NCI-H2107 treated with DMSO at 0.1 percent for 48 hours (cell line): ENCODE data around the gene CLDND2.

Experiments
- DNase-seq: peaks from one replicate; lab custom pipeline; 2025; ENCODE audit not compliant: unreplicated experiment; lab: John Stamatoyannopoulos, UW

Gene CLDND2

DNA sequence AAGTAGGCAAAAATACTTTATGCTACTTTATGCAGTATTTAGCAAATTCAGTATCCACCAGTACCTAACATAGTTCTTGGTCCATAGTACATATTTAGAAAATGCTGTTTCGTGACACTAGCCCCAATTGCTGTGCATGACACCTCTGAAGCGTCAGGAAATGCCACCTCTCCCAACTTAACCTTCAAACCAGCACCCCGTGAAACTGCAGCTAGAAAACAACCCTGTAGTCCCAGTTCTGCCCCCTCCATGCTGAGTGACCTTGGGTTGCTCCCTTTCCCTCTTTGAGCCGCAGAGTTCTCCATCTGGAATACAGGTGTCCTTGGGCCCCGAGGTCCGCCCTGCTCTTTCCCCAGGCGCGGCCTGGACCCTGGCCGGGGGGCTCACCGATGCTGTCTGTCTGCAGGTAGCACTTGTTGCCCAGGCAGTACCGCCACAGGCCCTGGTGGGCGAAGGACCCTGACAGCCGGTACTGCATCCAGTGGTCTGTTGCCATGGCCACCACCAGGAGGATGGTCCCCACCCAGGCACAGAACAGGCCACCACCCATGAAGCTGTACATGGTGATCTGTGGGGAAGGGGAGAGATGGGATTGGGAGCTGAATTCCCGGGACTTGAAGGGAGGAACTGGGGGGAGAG lies 18.2 kb upstream of the CLDND2 start:
- no peak for DNase-seq

DNA sequence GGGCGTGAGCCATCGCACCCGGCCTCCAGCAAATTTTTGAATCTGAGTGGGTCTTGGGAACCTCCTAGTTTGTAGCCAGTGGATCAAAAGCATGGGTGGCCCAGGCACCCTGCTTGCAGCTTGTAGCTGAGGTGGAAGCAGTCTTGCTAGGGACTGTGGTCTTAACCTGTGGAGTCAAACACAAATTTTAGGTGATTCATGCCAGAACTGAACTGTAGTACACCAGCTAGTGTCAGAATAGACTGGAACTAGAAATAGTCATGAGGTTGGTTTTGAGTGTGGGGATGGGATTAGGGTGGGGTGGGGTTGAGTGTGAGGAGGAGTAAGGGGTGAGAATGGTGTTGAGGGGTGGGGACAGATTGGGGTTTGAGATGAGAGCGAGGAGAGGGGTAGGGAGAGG lies 13.2 kb upstream of the CLDND2 start:
- DNase-seq = no peak

DNA sequence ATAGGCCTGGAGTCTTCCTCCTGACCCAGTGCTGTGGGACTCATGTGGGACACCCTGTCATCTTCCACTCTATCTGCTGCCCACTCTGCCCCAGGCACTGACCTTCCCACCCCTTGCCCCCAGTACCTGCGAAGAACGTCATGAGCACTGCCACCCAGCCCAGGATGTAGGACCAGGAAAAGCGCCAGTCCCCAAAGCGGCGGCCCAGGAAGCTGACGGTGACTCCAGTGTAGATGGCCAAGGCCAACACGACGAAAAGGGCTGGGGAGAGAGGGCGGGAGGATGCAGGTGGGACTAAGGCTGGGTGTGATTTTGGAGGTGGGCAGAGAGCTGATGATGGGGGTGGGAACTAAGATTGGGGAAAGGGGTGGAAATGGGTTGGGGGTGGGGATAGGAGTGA lies 11.6 kb upstream of the CLDND2 start:
- no peak for DNase-seq

DNA sequence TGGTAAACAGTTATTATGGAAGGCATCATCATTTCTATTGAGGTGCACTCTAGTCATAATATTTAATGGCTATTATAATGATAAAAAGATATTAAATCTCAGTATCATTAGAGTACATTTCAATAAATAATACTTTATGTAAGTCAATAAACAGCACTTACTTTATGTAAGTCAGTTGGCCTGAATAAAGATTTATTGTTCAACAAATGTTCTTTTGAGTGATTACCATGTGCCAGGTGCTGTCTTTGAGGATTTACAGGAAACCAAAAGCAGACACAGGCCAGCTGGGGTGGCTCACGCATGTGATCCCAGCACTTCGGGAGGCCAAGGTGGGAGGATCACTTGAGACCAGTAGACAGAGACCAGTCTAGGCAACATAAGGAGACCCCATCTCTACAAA lies 8.6 kb upstream of the CLDND2 start:
- DNase-seq = no peak

DNA sequence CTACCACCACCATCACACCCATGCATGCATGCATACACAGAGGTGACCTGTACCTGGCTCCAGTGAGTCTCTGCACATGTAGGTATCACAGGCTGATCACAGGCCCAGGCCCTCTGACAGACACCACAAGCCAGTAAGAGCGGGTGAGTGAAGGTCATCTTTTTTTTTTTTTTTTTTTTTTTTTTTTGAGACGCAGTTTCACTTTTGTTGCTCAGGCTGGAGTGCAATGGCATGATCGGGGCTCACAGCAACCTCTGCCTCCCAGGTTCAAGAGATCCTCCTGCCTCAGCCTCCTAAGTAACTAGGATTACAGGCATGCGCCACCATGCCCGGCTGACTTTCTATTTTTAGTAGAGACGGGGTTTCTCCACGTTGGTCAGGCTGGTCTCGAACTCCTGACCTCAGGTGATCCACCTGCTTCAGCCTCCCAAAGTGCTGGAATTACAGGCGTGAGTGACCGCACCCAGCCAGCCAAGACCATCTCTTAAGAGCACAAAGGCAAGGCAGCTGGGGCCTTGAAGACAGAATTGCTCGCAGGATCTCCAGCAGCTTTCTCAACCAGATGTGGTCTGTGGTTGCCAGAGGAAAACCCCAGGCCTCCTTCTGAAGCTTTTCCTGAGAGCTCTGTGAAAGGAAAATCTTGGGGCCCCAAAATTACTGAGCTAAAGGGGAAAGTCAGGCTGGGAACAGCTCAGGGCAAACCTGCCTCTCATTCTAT lies 6.9 kb upstream of the CLDND2 start:
- no peak for DNase-seq

DNA sequence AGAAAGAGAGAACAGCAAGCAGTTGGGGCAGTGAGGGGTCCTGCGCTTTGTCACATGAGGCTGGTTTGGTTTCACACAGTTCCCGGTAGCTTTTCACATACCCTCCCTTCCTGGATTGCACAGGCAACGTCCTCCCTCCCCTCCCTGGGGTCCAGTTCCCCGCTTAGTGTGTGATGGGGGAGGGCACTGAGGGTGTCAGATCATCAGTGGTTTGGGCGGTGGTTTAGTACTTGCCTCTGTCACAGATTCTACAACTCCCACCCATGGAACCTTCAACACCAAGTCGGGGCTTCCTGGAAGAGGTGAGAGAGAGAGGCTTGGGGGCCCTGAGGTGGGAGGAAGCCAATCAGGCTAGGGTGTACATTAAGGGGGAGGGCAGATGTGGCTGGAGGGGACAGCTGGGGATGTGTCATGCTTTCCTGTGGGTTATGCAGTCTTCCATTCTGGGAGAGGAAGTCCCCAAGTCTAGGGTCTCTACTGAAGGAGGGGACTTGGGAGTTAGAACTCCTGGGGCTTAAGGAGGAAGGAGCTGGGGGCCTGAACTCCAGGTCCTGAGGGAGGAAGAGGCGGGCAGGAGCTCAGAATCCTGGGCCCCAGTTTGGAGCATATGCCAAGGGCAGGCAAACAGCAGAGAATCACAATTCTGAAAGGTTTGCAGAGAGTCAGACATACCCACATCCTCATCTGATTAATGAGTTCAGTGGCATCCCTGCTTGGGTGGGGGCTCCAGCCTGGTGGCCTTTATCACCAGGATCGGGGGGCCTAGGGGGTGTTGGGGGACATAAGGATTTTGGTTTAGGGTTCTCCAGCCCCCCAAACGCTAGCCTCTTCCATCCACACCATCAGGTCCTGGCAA lies 4.1 kb upstream of the CLDND2 start, which contains the start of gene NKG7:
TSS of gene NKG7 (minus strand) at position 6 of the 856 bp plus-strand sequence. CDS start 119 bp downstream, outside the sequence.
- DNase-seq = no peak

DNA sequence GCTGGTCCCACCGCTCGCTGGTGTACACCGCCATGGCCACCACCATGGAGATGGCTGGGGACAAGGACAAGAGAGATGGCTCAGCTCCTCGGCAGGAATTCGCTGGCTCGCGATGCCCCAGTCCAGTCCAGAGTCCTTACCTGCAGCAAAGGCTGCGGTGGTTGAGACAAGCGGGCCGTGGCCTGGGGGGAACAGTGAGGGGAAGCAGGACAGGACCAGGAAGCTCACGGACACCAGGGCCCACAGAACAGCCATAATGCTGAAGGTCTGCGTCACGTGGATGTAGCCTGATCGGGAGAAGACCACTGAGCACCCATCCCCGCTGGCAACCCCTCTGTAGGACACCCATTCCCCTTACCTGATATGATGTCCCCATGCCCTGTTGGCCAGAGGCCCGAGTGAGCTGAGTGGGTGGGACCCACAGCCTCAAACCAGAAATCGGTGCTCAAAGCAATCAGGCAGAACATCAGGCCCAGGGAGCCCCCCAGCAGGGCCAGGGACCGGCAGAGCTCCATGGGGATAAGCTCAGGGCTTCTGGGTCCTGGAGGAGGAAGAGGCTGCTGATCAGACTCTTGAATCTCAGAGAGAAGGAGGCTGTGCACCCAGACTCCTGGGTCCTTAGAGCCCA lies 3.3 kb upstream of the CLDND2 start:
- no peak for DNase-seq

DNA sequence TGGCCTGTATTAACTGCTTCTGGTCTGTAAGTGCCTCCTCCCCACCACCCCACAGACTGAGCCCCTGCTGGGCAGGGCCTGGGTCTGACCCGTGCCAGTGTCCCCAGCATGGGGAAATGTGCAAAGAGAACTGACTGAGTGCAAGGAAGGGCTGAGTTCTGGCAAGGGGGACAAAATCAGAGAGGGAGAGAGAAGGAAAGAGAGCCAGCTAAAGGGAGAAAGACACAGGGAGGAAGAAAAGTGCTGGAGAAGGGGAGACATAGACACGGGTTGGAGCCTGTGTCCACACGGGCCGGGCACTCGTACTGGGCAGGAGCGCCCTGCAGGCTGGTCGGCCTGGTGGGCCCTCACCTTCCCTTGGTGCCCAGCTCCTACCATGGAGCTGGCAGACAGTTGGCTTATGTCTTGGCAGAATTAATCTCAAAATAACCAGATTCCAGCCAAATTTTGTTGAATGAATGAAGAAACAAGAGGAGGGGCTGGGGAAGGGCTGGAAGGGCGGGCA lies 2.4 kb upstream of the CLDND2 start:
- DNase-seq = no peak

DNA sequence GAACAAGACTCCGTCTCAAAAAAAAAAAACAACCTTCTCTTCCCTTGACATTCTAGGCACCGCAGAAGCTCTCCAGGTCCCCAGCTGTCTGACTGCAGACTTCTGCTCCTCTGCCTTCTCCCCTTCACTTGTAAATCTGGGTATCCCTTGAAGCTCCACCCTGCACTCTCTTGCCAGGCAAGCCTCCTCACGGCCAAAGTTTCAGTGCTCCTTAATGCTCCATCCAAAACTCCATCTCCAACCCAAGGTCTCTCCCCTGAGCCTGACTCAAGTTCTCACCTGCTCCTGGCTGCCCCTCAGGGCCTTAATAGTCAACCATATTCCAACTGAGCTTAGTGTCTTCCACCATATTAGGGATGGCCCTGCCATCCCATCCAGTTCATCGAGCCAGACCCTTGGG lies 1.4 kb upstream of the CLDND2 start:
- no peak for DNase-seq

DNA sequence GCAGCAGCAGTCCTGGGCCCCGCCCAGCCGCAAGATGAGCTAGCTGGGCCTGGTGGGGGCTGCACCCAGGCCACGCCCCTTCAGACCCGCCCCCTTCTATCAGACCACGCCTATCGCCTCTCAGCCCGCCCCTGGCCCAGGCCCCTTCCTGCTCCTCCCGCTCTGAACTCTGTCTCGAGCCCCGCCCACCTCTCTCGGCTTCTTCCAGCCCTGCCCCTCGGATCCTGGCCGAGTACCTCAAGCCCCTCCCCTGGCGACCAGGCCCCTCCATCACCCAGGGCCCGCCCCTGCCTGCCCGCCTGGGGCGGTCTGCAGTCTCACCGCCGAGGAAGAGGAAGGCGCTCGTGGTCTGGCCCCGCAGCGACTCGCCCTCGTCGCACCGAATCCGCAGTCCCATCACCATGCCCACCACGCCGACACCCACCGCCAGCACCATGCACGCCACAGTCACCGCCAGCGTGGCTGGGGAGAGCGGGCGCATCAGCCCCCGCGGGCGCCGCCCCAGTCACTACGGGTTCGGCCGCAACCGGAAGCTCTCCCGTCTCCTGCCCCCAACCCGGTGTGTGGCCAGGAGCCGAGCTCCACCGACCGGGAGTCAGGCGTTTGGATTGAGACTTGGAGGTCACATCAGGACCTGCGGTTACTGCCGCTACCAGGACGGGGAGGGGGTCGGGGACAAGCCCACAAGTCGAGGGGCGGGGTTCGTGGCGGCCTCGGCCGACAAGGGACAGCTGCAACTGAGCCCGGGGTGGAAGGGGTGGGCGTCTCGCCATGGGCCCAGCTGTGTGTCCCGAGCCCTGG lies 1.0 kb downstream of the CLDND2 start:
- DNase-seq = peak; percentile 92

DNA sequence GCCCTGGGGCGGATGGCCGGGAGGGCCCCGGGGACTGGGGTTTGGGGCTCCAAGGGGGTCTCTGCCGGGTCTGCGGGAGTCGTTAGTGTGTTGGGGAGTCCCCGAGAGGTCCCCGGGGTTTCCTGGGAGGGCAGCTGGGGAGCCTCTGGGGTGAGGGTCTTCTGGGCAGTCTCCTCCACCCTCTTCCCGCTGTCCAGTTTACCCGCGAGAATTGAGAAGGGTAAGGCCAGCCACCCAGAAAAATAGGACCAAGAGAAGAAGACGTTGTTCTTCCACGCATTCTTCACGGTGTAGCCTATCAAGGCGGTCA lies 1.6 kb downstream of the CLDND2 start:
- DNase-seq = no peak

DNA sequence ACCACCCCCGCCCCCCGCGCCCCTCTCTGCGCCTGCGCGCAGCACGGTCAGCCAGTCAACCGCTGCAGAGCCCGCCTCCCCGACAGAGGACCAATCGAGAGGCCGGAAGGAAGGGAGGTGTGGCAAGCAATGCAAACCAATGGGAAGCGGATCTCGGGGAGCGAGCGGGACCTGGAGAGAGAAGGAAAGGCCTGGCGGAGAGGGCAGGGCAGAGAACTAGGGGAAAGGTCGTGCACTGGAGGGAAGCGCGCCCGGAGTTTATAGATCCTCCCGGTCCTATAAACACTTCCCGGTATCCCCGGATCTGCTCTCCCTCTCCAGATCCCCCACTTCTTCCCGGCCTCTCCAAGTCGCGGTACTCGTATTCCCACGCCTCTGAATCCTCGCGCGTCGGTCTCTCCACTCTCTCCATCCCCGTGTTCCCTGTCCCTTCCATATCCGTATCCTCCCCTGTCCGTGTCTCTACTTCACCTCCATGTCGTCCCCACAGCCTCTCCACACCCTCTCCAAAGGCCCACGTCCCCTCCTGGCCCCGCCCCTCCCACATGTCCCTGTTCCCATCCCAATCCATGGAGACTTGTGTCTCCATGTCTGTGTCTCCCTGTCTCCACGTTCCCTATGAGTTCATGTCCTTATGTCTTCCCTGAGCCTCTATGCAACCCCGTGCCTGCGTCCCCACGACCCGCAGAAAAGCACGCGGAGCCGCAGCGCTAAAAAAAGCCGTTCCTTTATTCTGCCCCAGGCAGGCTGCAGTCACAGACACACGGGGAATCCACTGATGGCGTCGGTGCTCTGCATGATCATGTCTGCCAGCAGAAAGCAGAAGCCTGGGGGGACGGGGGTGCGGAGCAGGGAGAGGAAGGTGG lies 2.2 kb downstream of the CLDND2 start:
- peak; percentile 85 for DNase-seq

DNA sequence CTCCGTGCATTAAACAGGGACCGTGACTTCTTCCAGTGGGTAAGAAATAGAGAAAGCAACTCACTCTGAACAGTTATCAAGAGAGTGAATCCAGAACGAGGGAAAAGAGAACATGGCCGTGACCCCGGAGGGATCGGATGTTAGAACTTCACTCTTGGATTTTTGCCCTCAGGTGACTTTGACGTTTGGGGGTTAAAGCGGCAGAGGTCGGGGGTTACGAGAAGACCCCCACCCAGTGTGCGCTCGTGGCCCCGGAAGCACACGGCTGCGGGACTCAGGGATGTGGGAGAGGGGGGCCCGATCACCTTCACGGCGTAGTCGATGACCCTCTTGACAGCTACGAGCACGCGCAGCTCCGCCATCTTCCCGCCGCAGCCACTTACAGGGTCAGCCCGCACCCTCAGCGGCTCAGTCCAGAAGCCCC lies 2.8 kb downstream of the CLDND2 start, which contains the start of gene ETFB:
TSS of gene ETFB (minus strand) at position 424 of the 424 bp plus-strand sequence. CDS start at position 362, 62 bp downstream.
- DNase-seq = no peak

DNA sequence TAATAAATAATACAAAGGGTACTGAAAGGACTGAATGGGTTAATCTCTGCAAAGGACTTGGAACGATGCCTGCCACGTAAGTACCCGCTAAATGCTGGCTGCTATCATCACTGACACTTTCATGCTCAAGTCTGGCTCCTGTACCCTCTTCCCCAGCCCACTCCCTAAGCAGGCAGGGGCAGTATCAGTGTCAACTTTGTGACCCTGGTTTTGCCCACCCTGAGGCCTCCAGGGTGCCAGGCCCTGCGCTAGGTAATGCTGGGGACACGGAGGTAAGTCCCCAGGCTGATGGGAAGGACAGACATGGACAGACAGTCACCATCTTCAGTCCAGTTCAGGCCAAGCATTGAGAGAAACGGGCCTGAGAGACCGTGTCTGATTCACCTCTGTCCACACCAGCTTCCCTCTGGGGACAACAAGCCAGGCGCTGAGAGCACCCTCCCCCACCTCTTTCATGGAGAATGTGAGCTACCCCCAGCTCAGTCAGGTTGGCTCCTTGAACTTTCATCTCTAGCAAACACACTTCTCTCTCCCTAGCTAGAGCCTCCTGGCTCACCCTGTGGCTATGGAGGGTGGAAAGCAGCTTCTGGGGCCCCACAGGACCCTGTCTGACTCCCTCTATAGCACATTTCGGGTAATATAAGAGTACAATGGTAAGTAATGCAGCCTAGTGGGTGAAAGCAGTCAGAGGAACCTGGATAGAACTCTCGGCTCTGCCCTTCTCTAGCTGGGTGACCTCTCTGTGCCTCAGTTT lies 3.4 kb downstream of the CLDND2 start:
- DNase-seq = peak; percentile 22

DNA sequence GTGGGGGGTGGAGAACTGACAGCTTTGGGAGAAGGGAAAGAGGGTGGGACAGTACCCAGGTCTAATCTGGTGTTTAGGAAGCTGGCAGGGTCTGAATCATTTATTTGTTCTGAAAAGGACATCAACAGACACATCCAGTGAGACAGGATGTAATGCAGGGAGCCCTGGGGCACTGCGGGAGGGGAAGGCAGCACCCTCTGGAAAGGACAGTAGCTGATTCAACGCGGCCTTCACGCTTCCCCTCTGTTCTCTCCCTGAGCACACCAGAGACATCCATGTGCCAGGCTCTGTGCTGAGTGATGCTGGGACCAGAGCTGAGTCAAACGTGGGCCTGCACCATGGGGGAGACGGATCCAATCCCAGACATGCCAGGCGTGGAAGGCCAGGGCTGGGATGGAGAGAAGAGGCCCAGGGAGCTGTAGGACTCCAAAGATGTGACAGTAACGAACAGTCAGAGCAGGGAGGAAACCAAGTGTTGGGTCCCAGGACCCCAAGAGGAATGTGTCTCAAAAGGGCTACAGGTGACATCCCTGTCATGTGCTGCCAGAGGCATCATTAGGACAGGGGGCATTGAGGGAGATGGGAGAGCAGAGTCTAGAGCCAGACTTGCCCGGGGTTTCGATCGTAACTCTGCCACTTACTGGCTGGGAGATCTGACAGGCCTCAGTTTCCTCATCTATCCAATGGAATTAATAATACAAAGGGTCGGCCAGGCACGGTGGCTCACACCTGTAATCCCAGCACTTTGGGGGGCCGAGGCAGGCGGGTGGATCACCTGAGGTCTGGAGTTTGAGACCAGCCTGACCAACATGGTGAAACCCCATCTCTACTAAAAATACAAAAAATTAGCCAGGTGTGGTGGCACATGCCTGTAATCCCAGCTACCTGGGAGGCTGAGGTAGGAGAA lies 4.3 kb downstream of the CLDND2 start:
- no peak for DNase-seq

DNA sequence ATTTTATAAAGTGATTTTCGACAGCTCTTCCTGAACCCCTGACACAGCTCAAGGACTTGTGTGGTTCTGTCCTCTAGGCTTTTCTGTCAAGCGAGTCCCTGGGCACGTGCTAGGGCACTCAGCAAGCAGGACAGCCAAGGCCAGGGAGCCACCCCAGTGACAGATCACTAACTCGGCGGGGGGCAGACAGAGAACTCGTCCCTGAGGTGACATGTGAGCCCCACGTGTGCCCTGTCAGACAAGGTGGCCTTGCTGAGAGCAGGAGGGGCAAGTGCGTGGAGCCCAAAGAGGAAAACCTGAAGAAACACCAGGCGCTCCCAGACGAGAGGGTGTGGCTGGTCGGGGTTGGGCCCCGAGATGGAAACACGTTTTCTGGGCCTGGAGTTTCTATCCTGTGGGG lies 7.6 kb downstream of the CLDND2 start:
- DNase-seq = no peak

DNA sequence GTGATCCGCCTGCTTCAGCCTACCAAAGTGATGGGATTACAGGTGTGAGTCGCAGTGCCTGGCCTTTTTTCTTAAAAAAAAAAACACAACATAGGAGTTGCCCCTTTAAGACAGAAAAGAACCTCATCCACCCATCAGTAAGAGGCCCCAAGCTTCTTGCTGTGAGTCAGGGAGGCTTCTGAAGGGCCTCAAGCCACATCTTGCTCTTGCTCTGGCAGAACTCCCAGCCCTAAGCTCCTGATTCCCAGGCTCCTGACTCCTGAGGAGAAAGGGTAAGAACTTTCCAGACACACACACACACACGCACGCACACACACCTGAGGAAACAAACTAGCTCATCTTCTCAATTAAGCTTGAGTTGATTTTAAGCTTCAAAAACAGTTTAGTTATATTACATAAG lies 9.5 kb downstream of the CLDND2 start:
- DNase-seq = no peak

DNA sequence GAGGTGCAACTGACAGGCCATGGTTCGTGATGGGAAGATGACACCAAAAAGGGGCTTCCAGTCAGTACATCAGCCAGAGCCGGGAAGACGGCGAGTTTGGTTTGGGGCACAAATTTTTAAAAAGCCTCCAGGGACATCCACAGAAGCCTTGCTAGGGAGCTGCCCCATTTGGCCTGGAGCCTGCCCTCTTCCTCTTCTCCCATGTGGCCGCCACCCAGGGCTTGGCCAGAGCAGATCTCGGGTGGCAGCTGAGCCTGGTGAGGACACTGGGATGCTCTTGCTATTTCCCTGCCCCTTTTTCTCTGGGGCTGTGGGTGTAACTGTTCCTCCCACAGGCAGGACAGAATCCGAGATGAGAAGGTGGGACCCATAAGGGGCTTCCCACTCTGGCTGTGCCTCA lies 10.9 kb downstream of the CLDND2 start:
- DNase-seq = no peak
